Upper lobe of left lung (tissue), 6 donors: ENCODE data around the gene PALM3. TPM values are rescaled to one million over a fixed set of nuclear protein-coding genes. Genes with fewer than 3 reads are reported as not detected.

Experiments
- ATAC-seq, 2 donors: fragments of 200-7000 bp; cut with Tn5 transposase; one replicate each; pipeline ENCODE4 v1.9.1; 2022; ENCODE audit warnings: mild to moderate bottlenecking in 2 of 2, moderate library complexity in 2 of 2; ENCODE audit not compliant: low FRiP score in 2 of 2
- DNase-seq, 2 donors: peaks; one replicate each; pipeline ENCODE4 v3.0.0-alpha.2; 2019 to 2020
- H3K27ac ChIP-seq, 4 donors: fragments of 200-600 bp; sonication (generic); one replicate each; pipeline ENCODE4 v1.5.1; 2016 to 2019
- H3K27me3 ChIP-seq, 4 donors: fragments of 200-600 bp; sonication (generic); one replicate each; pipeline ENCODE4 v1.5.1; 2017 to 2019
- H3K36me3 ChIP-seq, 4 donors: fragments of 200-600 bp; sonication (generic); one replicate each; pipeline ENCODE4 v1.5.1; 2016 to 2019
- H3K4me1 ChIP-seq, 4 donors: fragments of 200-600 bp; sonication (generic); one replicate each; pipeline ENCODE4 v1.5.1; 2018 to 2019
- H3K4me3 ChIP-seq, 4 donors: fragments of 200-600 bp; sonication (generic); one replicate each; pipeline ENCODE4 v1.5.1; 2017 to 2019; ENCODE audit warnings: mild to moderate bottlenecking in 2 of 4, moderate library complexity in 1 of 4
- H3K9me3 ChIP-seq, 4 donors: fragments of 200-600 bp; sonication (generic); one replicate each; pipeline ENCODE4 v1.5.1; 2018 to 2019
- EP300 ChIP-seq, 4 donors: sonication (generic); formaldehyde crosslinking; IDR thresholded peaks; one replicate each; pipeline ENCODE4 v1.5.1; 2017; ENCODE audit warnings: antibody characterized with exemption in 4 of 4, control low read depth in 2 of 4
- POLR2A ChIP-seq, 4 donors: fragments of 450-650 bp; IDR thresholded peaks; one replicate each; pipeline ENCODE4 v1.5.1; 2016 to 2017; ENCODE audit warnings: antibody characterized with exemption in 4 of 4, mild to moderate bottlenecking in 2 of 4
- POLR2AphosphoS5 ChIP-seq, 2 donors: sonication (generic); formaldehyde crosslinking; IDR thresholded peaks; one replicate each; pipeline ENCODE4 v1.5.1; 2017; ENCODE audit warnings: antibody characterized with exemption in 2 of 2
- WGBS, 2 donors: methylation state at CpG; one replicate each; pipeline ENCODE4 v1.1.5; 2017 to 2018; 5-methylcytosine and 5-hydroxymethylcytosine counted together
- total RNA-seq, 6 donors: library from RNA; depleted of rRNA in 4 of 6; stranded (reverse); fragments of >200 nt in 4 of 6; gene quantifications; one replicate each; pipeline versions ENCODE4 v1.1.0 to v1.2.1, GENCODE V29; 2016 to 2021
- TF ChIP-seq, protein P1 (sequence below), 6 experiments: fragments of 450-650 bp in 4 of 6; fragments of 200-600 bp in 2 of 6; sonication (generic) in 2 of 6; IDR thresholded peaks; one replicate each; pipeline ENCODE4 v1.5.1; 2016 to 2019; ENCODE audit warnings: antibody characterized with exemption in 6 of 6
- donor health status: DM: no; HTN: no; CAD: no; lungs with moderate emphysema.
- donor health status: DM: no; HTN: yes; CAD: no; lungs with severe emphysema.

Gene PALM3
- total RNA-seq, 6 donors from 2014 or later, result 0.15 to 123 (median 11.0) TPM

DNA sequence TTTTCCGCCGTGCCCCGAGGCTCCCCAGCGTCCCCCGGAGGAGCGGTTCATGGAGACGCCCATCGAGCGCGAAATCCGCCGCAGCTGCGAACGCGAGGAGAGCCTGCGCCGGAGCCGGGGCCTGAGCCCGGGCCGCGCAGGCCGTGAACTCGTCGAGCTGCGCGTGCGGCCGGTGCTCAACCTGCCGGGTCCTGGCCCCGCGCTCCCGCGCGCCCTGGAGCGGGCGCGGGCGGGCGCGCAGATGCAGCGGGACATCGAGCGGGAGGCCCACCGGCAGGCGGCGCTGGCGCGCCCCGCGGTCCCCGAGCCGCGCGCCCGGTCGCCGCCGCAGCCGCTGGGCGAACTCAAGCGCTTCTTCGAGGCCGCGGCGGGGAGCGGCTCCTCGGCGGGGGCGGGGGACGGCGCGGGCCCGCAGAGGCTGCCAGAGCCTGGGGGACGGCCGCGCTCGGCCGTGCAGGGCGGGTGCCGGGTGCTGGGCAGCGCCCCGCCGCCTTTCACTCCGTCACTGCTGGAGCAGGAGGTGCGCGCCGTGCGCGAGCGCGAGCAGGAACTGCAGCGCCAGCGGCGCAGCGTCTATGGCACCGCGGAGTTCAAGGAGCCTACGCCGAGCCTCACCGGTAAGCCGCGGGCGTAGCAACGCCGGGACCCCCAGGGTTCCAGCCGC lies 11.5 kb upstream of the PALM3 start:
- Histone ChIP-seq H3K36me3 (no peaks in the 10 kb centered on the region), H3K9me3 (no peaks in the 10 kb centered on the region), H3K4me1 (peaks cover 23 to 46% (median 39%) of the 10 kb centered on the region in 4 donors), H3K4me3 (peak overlapping the region; percentile 56 to 68 (median 65)), H3K27ac (peak overlapping the region; percentile 81 to 95 (median 86)), H3K27me3 (no peaks in the 10 kb centered on the region)
- 0% methylated on average over 5 of the region's 106 CpGs; no CpG with 5 or more reads in 1 of the 2 donors for WGBS, 2 donors
- DNase-seq (peak; percentile 70 to 97), ATAC-seq (peak; percentile 54 to 72)
- TF ChIP-seq, protein P1, sequence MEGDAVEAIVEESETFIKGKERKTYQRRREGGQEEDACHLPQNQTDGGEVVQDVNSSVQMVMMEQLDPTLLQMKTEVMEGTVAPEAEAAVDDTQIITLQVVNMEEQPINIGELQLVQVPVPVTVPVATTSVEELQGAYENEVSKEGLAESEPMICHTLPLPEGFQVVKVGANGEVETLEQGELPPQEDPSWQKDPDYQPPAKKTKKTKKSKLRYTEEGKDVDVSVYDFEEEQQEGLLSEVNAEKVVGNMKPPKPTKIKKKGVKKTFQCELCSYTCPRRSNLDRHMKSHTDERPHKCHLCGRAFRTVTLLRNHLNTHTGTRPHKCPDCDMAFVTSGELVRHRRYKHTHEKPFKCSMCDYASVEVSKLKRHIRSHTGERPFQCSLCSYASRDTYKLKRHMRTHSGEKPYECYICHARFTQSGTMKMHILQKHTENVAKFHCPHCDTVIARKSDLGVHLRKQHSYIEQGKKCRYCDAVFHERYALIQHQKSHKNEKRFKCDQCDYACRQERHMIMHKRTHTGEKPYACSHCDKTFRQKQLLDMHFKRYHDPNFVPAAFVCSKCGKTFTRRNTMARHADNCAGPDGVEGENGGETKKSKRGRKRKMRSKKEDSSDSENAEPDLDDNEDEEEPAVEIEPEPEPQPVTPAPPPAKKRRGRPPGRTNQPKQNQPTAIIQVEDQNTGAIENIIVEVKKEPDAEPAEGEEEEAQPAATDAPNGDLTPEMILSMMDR (IDR thresholded peaks at IDR 0.05), result peak; percentile 84 to 99 (median 98)
- TF ChIP-seq POLR2A (IDR thresholded peaks at IDR 0.05), result peak in 3 of 4 donors; percentile 39 to 69 (median 40)
- peak in 1 of 2 donors; percentile 17 for TF ChIP-seq POLR2AphosphoS5 (IDR thresholded peaks at IDR 0.05)
- no peak for TF ChIP-seq EP300 (IDR thresholded peaks at IDR 0.05)

DNA sequence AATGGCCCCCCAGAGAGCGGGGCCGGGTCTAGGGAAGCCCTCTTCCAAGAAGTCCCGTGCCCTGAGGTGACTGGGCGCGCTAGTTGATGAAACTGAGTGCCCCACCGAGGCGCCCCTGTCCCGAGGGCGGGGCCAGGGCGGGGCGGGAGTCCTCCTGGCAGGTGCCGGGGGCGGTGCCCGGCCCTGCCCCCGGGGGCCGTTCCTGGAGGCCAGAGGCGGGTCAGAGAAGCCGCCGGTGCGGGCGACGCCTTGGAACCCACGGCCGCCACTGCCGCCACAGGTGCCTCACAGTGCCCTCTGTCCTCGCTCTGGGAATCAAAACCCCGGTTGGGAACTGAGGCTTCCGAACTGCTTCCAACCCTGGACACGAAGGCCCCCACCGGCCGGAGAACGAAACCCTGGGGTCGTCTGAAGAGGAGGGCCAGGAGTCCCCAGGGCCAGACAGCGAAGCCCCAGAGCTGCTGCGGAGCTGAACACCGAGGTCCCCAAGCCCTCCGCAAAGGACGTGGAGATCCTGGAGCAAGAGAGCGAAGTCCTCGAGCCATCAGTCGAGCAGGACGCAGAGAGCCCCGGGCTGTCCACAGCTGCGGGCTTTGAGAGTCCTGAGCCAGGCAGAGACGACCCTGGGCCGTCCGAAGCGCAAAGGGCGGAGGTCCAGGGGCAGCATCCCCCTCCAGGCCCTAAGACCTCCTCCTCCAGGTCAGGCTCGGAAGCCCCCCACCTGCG lies 10.8 kb upstream of the PALM3 start, which contains the start of gene MISP3:
TSS of gene MISP3 (plus strand) at position 252 of the 726 bp plus-strand sequence. CDS start 524 bp downstream, outside the sequence.
- no peaks in the 10 kb centered on the region for H3K27me3 ChIP-seq
- peak within 1 kb of the TSS; percentile 81 to 95 (median 86) for H3K27ac ChIP-seq
- peak within 1 kb of the TSS; percentile 56 to 68 (median 65) for H3K4me3 ChIP-seq
- H3K9me3 ChIP-seq, result no peaks in the 10 kb centered on the region
- TF ChIP-seq, protein P1 (IDR thresholded peaks at IDR 0.05), result no peak
- peak in 1 of 4 donors; percentile 59 for TF ChIP-seq POLR2A (IDR thresholded peaks at IDR 0.05)
- TF ChIP-seq POLR2AphosphoS5 (IDR thresholded peaks at IDR 0.05), result peak in 1 of 2 donors; percentile 32
- DNase-seq, result peak; percentile 89 to 95
- H3K36me3 ChIP-seq, result no peaks in the 10 kb centered on the region
- WGBS, 2 donors, result 2 to 4% methylated on average over 16 to 36 of the region's 51 CpGs
- peaks cover 23 to 46% (median 37%) of the 10 kb centered on the region in 4 donors for H3K4me1 ChIP-seq
- peak; percentile 22 to 82 for ATAC-seq

DNA sequence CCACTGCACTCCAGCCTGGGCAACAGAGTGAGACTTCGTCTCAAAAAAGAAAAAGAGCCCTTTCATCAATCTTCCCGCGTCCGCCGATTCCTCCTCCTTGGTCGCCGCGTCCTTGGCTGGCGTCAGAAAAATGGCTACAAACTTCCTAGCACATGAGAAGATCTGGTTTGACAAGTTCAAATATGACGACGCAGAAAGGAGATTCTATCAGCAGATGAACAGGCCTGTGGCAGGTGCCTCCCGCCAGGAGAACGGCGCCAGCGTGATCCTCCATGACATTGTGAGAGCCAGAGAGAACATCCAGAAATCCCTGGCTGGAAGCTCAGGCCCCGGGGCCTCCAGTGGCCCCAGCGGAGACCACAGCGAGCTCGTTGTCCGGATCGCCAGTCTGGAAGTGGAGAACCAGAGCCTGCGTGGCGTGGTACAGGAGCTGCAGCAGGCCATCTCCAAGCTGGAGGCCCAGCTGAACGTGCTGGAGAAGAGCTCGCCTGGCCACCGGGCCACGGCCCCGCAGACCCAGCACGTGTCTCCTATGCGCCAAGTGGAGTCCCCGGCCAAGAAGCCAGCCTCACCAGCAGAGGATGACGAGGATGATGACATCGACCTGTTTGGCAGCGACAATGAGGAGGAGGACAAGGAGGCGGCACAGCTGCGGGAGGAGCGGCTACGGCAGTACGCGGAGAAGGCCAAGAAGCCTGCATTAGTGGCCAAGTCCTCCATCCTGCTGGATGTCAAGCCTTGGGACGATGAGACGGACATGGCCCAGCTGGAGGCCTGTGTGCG lies 8.6 kb upstream of the PALM3 start:
- peak in 1 of 2 donors; percentile 77 for DNase-seq
- H3K4me1 ChIP-seq, result peaks cover 19 to 40% (median 34%) of the 10 kb centered on the region in 4 donors
- no peaks in the 10 kb centered on the region for H3K36me3 ChIP-seq
- no peaks in the 10 kb centered on the region for H3K9me3 ChIP-seq
- 94 to 95% methylated on average over 42 to 43 of the region's 43 CpGs for WGBS, 2 donors
- no peak for TF ChIP-seq EP300 (IDR thresholded peaks at IDR 0.05)
- TF ChIP-seq POLR2AphosphoS5 (IDR thresholded peaks at IDR 0.05), result no peak
- H3K27me3 ChIP-seq, result no peaks in the 10 kb centered on the region
- ATAC-seq, result no peak
- no peak overlapping the region for H3K4me3 ChIP-seq
- no peak overlapping the region for H3K27ac ChIP-seq

DNA sequence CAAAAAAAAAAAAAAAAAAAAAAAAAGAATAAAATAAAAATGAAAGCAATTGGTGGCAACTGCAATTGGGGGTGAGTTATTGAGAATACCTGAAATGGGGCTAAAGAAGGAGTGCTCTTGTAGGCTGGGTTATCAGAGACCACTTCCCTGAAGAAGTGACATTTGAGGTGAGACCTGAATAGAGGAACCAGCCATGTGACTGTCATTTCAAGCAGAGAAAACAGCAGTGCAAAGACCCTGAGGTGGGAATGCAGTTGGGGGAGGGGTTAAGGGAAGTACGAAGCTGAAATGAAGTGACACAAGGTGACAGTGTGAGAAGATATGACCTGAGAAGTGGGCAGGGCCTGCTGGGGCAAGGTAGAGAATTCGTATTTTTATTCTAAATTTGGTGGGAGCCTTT lies 4.3 kb upstream of the PALM3 start:
- no peak overlapping the region for H3K27ac ChIP-seq
- no peaks in the 10 kb centered on the region for H3K36me3 ChIP-seq
- WGBS, 2 donors, result 71 to 73% methylated on average over 2 of the region's 2 CpGs
- no peaks in the 10 kb centered on the region for H3K27me3 ChIP-seq
- H3K4me3 ChIP-seq, result no peak overlapping the region
- TF ChIP-seq POLR2A (IDR thresholded peaks at IDR 0.05) (no peak), EP300 (IDR thresholded peaks at IDR 0.05) (no peak), POLR2AphosphoS5 (IDR thresholded peaks at IDR 0.05) (no peak)
- TF ChIP-seq, protein P1 (IDR thresholded peaks at IDR 0.05), result no peak
- H3K9me3 ChIP-seq, result no peaks in the 10 kb centered on the region
- DNase-seq (no peak), ATAC-seq (no peak)
- no peaks in the 10 kb centered on the region for H3K4me1 ChIP-seq
